ENCODE measurements around the gene AMMECR1. TPM values are rescaled to one million over a fixed set of nuclear protein-coding genes. Genes with fewer than 3 reads are reported as not detected.

AMMECR1 gene
- total and polyA plus RNA-seq, 2 experiments from 2014 or later: 15.3 to 17.1 TPM

GRCh38 chrX:110214684-110215083 is 103.2 kb downstream of the AMMECR1 start:
- Histone ChIP-seq H3K4me1 (ENCODE audit: insufficient read depth) (peaks cover 38% of the 10 kb centered on the region), H3K27ac (no peak overlapping the region), H4K20me1 (ENCODE audit: insufficient read depth) (no peaks in the 10 kb centered on the region), H3K4me2 (ENCODE audit: unreplicated experiment) (no peak overlapping the region), H3K9me2 (ENCODE audit: insufficient read depth) (peaks cover 3% of the 10 kb centered on the region; the same call in 1 of the 2 replicates), H3K27me3 (replicated peaks; ENCODE audit: insufficient read depth) (no peaks in the 10 kb centered on the region), H3K9ac (no peak overlapping the region), H3K9me3 (ENCODE audit: low read depth) (no peaks in the 10 kb centered on the region), H3K4me3 (no peak overlapping the region), H2AFZ (no peak overlapping the region), H3K79me2 (ENCODE audit: insufficient read depth) (peaks cover 77% of the 10 kb centered on the region), H3K36me3 (ENCODE audit: low read depth) (no peaks in the 10 kb centered on the region; the same call in 1 of the 2 replicates), H3F3A (ENCODE audit: insufficient read depth) (peaks cover 29% of the 10 kb centered on the region)
- in situ Hi-C loops (cut with MboI): no loop called here
- DNase-seq: no peak
- 92 to 100% methylated on average over 1 of the region's 1 CpG for WGBS, 2 experiments (ENCODE audit: low coverage in 1 of 2, low lambda C conversion rate in 2 of 2, missing lambda C conversion rate in 2 of 2)
- no peak for TF ChIP-seq EZH2phosphoT487 (IDR thresholded peaks at IDR 0.05; ENCODE audit: insufficient read depth, low read depth)
- no peak for TF ChIP-seq EZH2 (IDR thresholded peaks at IDR 0.05; ENCODE audit: insufficient read depth, poor library complexity, severe bottlenecking)

- in situ Hi-C loops (cut with MboI): no loop called here
- H3K9me2 ChIP-seq (ENCODE audit: insufficient read depth): peaks cover 3% of the 10 kb centered on the region; the same call in 1 of the 2 replicates
Observed at GRCh38 chrX:110213183-110213582, 104.7 kb downstream of the AMMECR1 start.

GRCh38 chrX:110212299-110212698 is 105.6 kb downstream of the AMMECR1 start:
- Histone ChIP-seq H3K27ac (no peak overlapping the region), H3K36me3 (ENCODE audit: low read depth) (no peaks in the 10 kb centered on the region; the same call in 1 of the 2 replicates), H3K4me2 (ENCODE audit: unreplicated experiment) (no peak overlapping the region), H3K9me2 (ENCODE audit: insufficient read depth) (peaks cover 3% of the 10 kb centered on the region; the same call in 1 of the 2 replicates), H3F3A (ENCODE audit: insufficient read depth) (peaks cover 14% of the 10 kb centered on the region; the same call in 1 of the 2 replicates), H3K9me3 (ENCODE audit: low read depth) (no peaks in the 10 kb centered on the region), H3K79me2 (ENCODE audit: insufficient read depth) (peaks cover 90% of the 10 kb centered on the region), H2AFZ (no peak overlapping the region), H4K20me1 (ENCODE audit: insufficient read depth) (no peaks in the 10 kb centered on the region), H3K4me3 (no peak overlapping the region), H3K4me1 (ENCODE audit: insufficient read depth) (peaks cover 41% of the 10 kb centered on the region), H3K27me3 (replicated peaks; ENCODE audit: insufficient read depth) (no peaks in the 10 kb centered on the region), H3K9ac (no peak overlapping the region)
- in situ Hi-C loops (cut with MboI): no loop called here
- TF ChIP-seq EZH2 (IDR thresholded peaks at IDR 0.05; ENCODE audit: insufficient read depth, poor library complexity, severe bottlenecking): no peak
- no peak for TF ChIP-seq EZH2phosphoT487 (IDR thresholded peaks at IDR 0.05; ENCODE audit: insufficient read depth, low read depth)
- WGBS, 2 experiments (ENCODE audit: low coverage in 1 of 2, low lambda C conversion rate in 2 of 2, missing lambda C conversion rate in 2 of 2): 93 to 100% methylated on average over 3 of the region's 3 CpGs
- DNase-seq: peak; percentile 20

More at GRCh38 chrX:110213183-110213582, 104.7 kb downstream of the AMMECR1 start:
- no peaks in the 10 kb centered on the region for H4K20me1 ChIP-seq (ENCODE audit: insufficient read depth)
- TF ChIP-seq EZH2 (IDR thresholded peaks at IDR 0.05; ENCODE audit: insufficient read depth, poor library complexity, severe bottlenecking): no peak
- no peak for TF ChIP-seq EZH2phosphoT487 (IDR thresholded peaks at IDR 0.05; ENCODE audit: insufficient read depth, low read depth)
- peaks cover 42% of the 10 kb centered on the region for H3K4me1 ChIP-seq (ENCODE audit: insufficient read depth)
- H2AFZ ChIP-seq: no peak overlapping the region
- H3K79me2 ChIP-seq (ENCODE audit: insufficient read depth): peaks cover 92% of the 10 kb centered on the region
- H3K27ac ChIP-seq: no peak overlapping the region
- DNase-seq: no peak
- H3K9ac ChIP-seq: no peak overlapping the region
- peaks cover 18% of the 10 kb centered on the region; the same call in 1 of the 2 replicates for H3F3A ChIP-seq (ENCODE audit: insufficient read depth)
- no peak overlapping the region for H3K4me3 ChIP-seq
- 92 to 100% methylated on average over 1 of the region's 1 CpG for WGBS, 2 experiments (ENCODE audit: low coverage in 1 of 2, low lambda C conversion rate in 2 of 2, missing lambda C conversion rate in 2 of 2)
- no peaks in the 10 kb centered on the region for H3K27me3 ChIP-seq (replicated peaks; ENCODE audit: insufficient read depth)
- no peak overlapping the region for H3K4me2 ChIP-seq (ENCODE audit: unreplicated experiment)
- no peaks in the 10 kb centered on the region; the same call in 1 of the 2 replicates for H3K36me3 ChIP-seq (ENCODE audit: low read depth)
- H3K9me3 ChIP-seq (ENCODE audit: low read depth): no peaks in the 10 kb centered on the region

- peaks cover 33% of the 10 kb centered on the region for H3K4me1 ChIP-seq (ENCODE audit: insufficient read depth)
- H3K36me3 ChIP-seq (ENCODE audit: low read depth): no peaks in the 10 kb centered on the region; the same call in 1 of the 2 replicates
- H2AFZ ChIP-seq: no peak overlapping the region
- TF ChIP-seq EZH2 (IDR thresholded peaks at IDR 0.05; ENCODE audit: insufficient read depth, poor library complexity, severe bottlenecking) (no peak), EZH2phosphoT487 (IDR thresholded peaks at IDR 0.05; ENCODE audit: insufficient read depth, low read depth) (no peak)
- H4K20me1 ChIP-seq (ENCODE audit: insufficient read depth): no peaks in the 10 kb centered on the region
- H3K79me2 ChIP-seq (ENCODE audit: insufficient read depth): peaks cover 86% of the 10 kb centered on the region
- no peaks in the 10 kb centered on the region for H3K27me3 ChIP-seq (replicated peaks; ENCODE audit: insufficient read depth)
- no peak for DNase-seq
- WGBS, 2 experiments (ENCODE audit: low coverage in 1 of 2, low lambda C conversion rate in 2 of 2, missing lambda C conversion rate in 2 of 2): 100% methylated on average over 1 of the region's 1 CpG
- H3K27ac ChIP-seq: peak overlapping the region; percentile 88
- H3K9me2 ChIP-seq (ENCODE audit: insufficient read depth): peaks cover 3% of the 10 kb centered on the region; the same call in 1 of the 2 replicates
- peak overlapping the region; percentile 67; the same call in 1 of the 2 replicates for H3K9ac ChIP-seq
- H3F3A ChIP-seq (ENCODE audit: insufficient read depth): peaks cover 19% of the 10 kb centered on the region
- H3K9me3 ChIP-seq (ENCODE audit: low read depth): no peaks in the 10 kb centered on the region
- no peak overlapping the region for H3K4me3 ChIP-seq
- in situ Hi-C loops (cut with MboI): no loop called here
- no peak overlapping the region for H3K4me2 ChIP-seq (ENCODE audit: unreplicated experiment)
Observed at GRCh38 chrX:110211340-110211739, 106.5 kb downstream of the AMMECR1 start.

Data from GM23248 (cell line).